Heart left ventricle (tissue), 16 donors: ENCODE data around the gene PRICKLE4. TPM values are rescaled to one million over a fixed set of nuclear protein-coding genes. Genes with fewer than 3 reads are reported as not detected.

ENCODE experiments used
- ATAC-seq, 4 donors: fragments of 200-7000 bp; cut with Tn5 transposase; one replicate each; pipeline ENCODE4 v1.9.1; 2020 to 2022; ENCODE audit warnings: moderate library complexity in 4 of 4, mild to moderate bottlenecking in 3 of 4, moderate number of reproducible peaks in 1 of 4
- DNase-seq, 5 donors: peaks; one replicate each; pipeline ENCODE4 v3.0.0-alpha.2; 2020
- H3K27ac ChIP-seq, 12 donors: fragments of 200-600 bp; sonication (generic) in 4 of 12; one replicate each; pipeline versions ENCODE4 v1.5.0 to v1.8.0; 2016 to 2022; ENCODE audit warnings: mild to moderate bottlenecking in 2 of 12
- H3K27me3 ChIP-seq, 9 donors: fragments of 200-600 bp; sonication (generic) in 2 of 9; one replicate each; pipeline versions ENCODE4 v1.5.1 to v1.8.0; 2016 to 2022; ENCODE audit warnings: mild to moderate bottlenecking in 3 of 9
- H3K36me3 ChIP-seq, 9 donors: fragments of 200-600 bp; sonication (generic) in 2 of 9; one replicate each; pipeline versions ENCODE4 v1.5.0 to v1.8.0; 2018 to 2022; ENCODE audit warnings: mild to moderate bottlenecking in 2 of 9
- H3K4me1 ChIP-seq, 12 donors: fragments of 200-600 bp; sonication (generic) in 4 of 12; one replicate each; pipeline versions ENCODE4 v1.5.0 to v1.8.0; 2016 to 2022; ENCODE audit warnings: mild to moderate bottlenecking in 3 of 12
- H3K4me3 ChIP-seq, 12 donors: fragments of 200-600 bp; sonication (generic) in 4 of 12; one replicate each; pipeline versions ENCODE4 v1.5.0 to v1.8.0; 2017 to 2022; ENCODE audit warnings: mild to moderate bottlenecking in 9 of 12, moderate library complexity in 4 of 12
- H3K9me3 ChIP-seq, 12 donors: fragments of 200-600 bp; sonication (generic) in 4 of 12; one replicate each; pipeline versions ENCODE4 v1.5.0 to v1.8.0; 2016 to 2022; ENCODE audit warnings: mild to moderate bottlenecking in 1 of 12
- POLR2A ChIP-seq, 2 donors: fragments of 450-650 bp; IDR thresholded peaks; one replicate each; pipeline ENCODE4 v1.6.1; 2017; ENCODE audit warnings: antibody characterized with exemption in 2 of 2, mild to moderate bottlenecking in 2 of 2, moderate library complexity in 2 of 2
- WGBS, 4 donors: extraction: QIAGEN DNeasy Blood & Tissue Kit in 2 of 4; methylation state at CpG; one replicate each; pipeline versions ENCODE4 v1.1.5 to v1.1.7; 2013 to 2018; 5-methylcytosine and 5-hydroxymethylcytosine counted together
- intact Hi-C, 10 donors: fragments of 100-400 bp; cut with DNase I; formaldehyde crosslinking; loops; one replicate each; pipeline versions ENCODE4 v1.11.1 to v1.14.2; 2022
- polyA plus RNA-seq, 2 donors: library from polyadenylated mRNA; stranded (reverse); fragments of 200-250 nt; gene quantifications; one replicate each; pipeline ENCODE4 v1.2.3, GENCODE V29; 2013
- total RNA-seq, 9 donors: library from RNA; depleted of rRNA in 2 of 9; stranded (reverse); fragments of >200 nt in 2 of 9; fragmentation: NEBNext Ultra II Directional in 3 of 9; extraction: Animal tissue kit (Norgen Biotek cat#: 25700) in 3 of 9; gene quantifications; one replicate each; pipeline versions ENCODE4 v1.1.0 to v1.2.4, GENCODE V29; 2016 to 2023
- TF ChIP-seq, protein P1 (sequence below), 12 donors: fragments of 200-600 bp; sonication (generic) in 4 of 12; IDR thresholded peaks; one replicate each; pipeline versions ENCODE4 v1.5.0 to v1.8.0; 2018 to 2022; ENCODE audit warnings: antibody characterized with exemption in 12 of 12, mild to moderate bottlenecking in 5 of 12
- donor health status: ischemic (EF 13 %, LVEDD 7.1; RV severe dilation, severe dysfunction).
- donor health status: healthy with polysubstance abuse.
- donor health status: DM: no; HTN: yes; CAD: no.
- donor health status: DM: no; HTN: no; CAD: no.
- donor health status: ischemic (EF 25% LVEDD 6.9; RV normal size, moderate dysfunction).
- donor health status: ischemic (EF 25% LVEDD 5.7; RV mildly dilated, moderate dysfunction).
- donor health status: healthy.
- donor health status: DM: yes; HTN: yes; CAD: no.
- donor health status: ischemic (EF 35%, LVEDD 5.7; RV mildly dilated, moderate dysfunction).
- donor health status: nonischemic (EF 11% LVEDD 7.7; RV severe dilation, severe dysfunction).
- donor health status: DM: yes; HTN: yes; CAD: no.
- donor health status: PGD.
- donor health status: ischemic (EF 29% LVEDD 5.4; RV normal size, mild dysfunction).
- donor health status: nonischemic (EF 23%, LVEDD 6.1; RV moderate dilation, normal function).

Gene PRICKLE4
- total and polyA plus RNA-seq, 11 donors = 1.1 to 3.9 (median 1.9) TPM

GRCh38 chr6:41836022-41836659, 55.6 kb downstream of the PRICKLE4 start:
- ATAC-seq = no peak
- Histone ChIP-seq H3K27me3 (no peaks in the 10 kb centered on the region), H3K4me3 (no peak overlapping the region), H3K27ac (no peak overlapping the region), H3K4me1 (peaks cover 0 to 6% (median 0%) of the 10 kb centered on the region in 12 donors), H3K9me3 (peaks cover 0 to 5% (median 0%) of the 10 kb centered on the region in 12 donors), H3K36me3 (no peaks in the 10 kb centered on the region)
- TF ChIP-seq, protein P1, sequence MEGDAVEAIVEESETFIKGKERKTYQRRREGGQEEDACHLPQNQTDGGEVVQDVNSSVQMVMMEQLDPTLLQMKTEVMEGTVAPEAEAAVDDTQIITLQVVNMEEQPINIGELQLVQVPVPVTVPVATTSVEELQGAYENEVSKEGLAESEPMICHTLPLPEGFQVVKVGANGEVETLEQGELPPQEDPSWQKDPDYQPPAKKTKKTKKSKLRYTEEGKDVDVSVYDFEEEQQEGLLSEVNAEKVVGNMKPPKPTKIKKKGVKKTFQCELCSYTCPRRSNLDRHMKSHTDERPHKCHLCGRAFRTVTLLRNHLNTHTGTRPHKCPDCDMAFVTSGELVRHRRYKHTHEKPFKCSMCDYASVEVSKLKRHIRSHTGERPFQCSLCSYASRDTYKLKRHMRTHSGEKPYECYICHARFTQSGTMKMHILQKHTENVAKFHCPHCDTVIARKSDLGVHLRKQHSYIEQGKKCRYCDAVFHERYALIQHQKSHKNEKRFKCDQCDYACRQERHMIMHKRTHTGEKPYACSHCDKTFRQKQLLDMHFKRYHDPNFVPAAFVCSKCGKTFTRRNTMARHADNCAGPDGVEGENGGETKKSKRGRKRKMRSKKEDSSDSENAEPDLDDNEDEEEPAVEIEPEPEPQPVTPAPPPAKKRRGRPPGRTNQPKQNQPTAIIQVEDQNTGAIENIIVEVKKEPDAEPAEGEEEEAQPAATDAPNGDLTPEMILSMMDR (IDR thresholded peaks at IDR 0.05) = no peak
- TF ChIP-seq POLR2A (IDR thresholded peaks at IDR 0.05) = no peak
- intact Hi-C loops = no loop called here
- WGBS, 4 donors = 59 to 70% (median 66%) methylated on average over 5 of the region's 5 CpGs
- DNase-seq = no peak

DNA sequence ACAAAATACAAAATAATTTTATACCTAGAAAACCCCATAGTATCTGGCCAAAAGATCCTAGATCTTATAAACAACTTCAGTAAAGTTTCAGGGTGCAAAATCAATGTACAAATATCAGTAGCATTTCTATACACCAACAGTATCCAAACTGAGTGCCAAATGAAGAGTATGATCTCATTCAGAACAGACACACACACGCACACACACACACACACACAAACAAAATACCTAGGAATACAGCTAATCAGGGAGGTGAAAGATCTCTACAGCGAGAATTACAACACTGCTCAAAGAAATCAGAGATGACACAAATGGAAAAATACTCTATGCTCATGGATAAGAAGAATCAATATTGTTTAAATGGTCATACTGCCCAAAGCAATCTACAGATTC, 56.1 kb downstream of the PRICKLE4 start:
- peaks cover 0 to 6% (median 0%) of the 10 kb centered on the region in 12 donors for H3K4me1 ChIP-seq
- H3K27me3 ChIP-seq = no peaks in the 10 kb centered on the region
- TF ChIP-seq POLR2A (IDR thresholded peaks at IDR 0.05) = no peak
- TF ChIP-seq, protein P1 (IDR thresholded peaks at IDR 0.05) = no peak
- no peaks in the 10 kb centered on the region for H3K36me3 ChIP-seq
- WGBS, 4 donors = 78 to 89% (median 83%) methylated on average over 2 of the region's 2 CpGs
- ATAC-seq (no peak), DNase-seq (no peak)
- intact Hi-C loops = no loop called here
- no peak overlapping the region for H3K27ac ChIP-seq
- no peak overlapping the region for H3K4me3 ChIP-seq
- H3K9me3 ChIP-seq = peaks cover 0 to 5% (median 0%) of the 10 kb centered on the region in 12 donors

Other genes with a start within 250 kb of the PRICKLE4 start
- gene FOXP4, start 234.4 kb upstream of the PRICKLE4 start, total RNA-seq = 10 to 100 TPM; 11.3 to 22.5 (median 16.0) TPM
- gene FOXP4, start 234.4 kb upstream of the PRICKLE4 start, polyA plus RNA-seq = 10 to 100 TPM; 10.9 to 17.9 TPM
- 1 to 10 TPM in 6 of 9 donors, under 1 TPM in 3; 0.35 to 9.3 (median 2.2) TPM for gene MDFI, start 142.3 kb upstream of the PRICKLE4 start, total RNA-seq
- 1 to 10 TPM in 1 of 2 donors, under 1 TPM in 1; 0.76 to 2.9 TPM for gene MDFI, start 142.3 kb upstream of the PRICKLE4 start, polyA plus RNA-seq
- 10 to 100 TPM; 26.2 to 47.2 (median 41.1) TPM for gene TFEB, start 45.2 kb upstream of the PRICKLE4 start, total RNA-seq
- 10 to 100 TPM; 37.7 to 40.1 TPM for gene TFEB, start 45.2 kb upstream of the PRICKLE4 start, polyA plus RNA-seq
- gene PGC, start 33.4 kb upstream of the PRICKLE4 start, total RNA-seq = not detected
- gene PGC, start 33.4 kb upstream of the PRICKLE4 start, polyA plus RNA-seq = 1 to 10 TPM in 1 of 2 donors, not detected in 1; 1.1 TPM
- 1 to 10 TPM; 3.8 to 6.8 (median 5.1) TPM for gene FRS3, start 882 bp upstream of the PRICKLE4 start, total RNA-seq
- 1 to 10 TPM; 3.2 to 5.7 TPM for gene FRS3, start 882 bp upstream of the PRICKLE4 start, polyA plus RNA-seq
- 100 to 1,000 TPM; 158 to 225 (median 182) TPM for gene TOMM6, start 6.9 kb downstream of the PRICKLE4 start, total RNA-seq
- 100 to 1,000 TPM; 171 to 277 TPM for gene TOMM6, start 6.9 kb downstream of the PRICKLE4 start, polyA plus RNA-seq
- gene USP49, start 114.6 kb downstream of the PRICKLE4 start, total RNA-seq = 1 to 10 TPM; 1.2 to 3.4 (median 2.4) TPM
- 1 to 10 TPM in 1 of 2 donors, under 1 TPM in 1; 0.87 to 1.1 TPM for gene USP49, start 114.6 kb downstream of the PRICKLE4 start, polyA plus RNA-seq
- 10 to 100 TPM; 13.5 to 25.5 (median 16.9) TPM for gene MED20, start 140.4 kb downstream of the PRICKLE4 start, total RNA-seq
- gene MED20, start 140.4 kb downstream of the PRICKLE4 start, polyA plus RNA-seq = 10 to 100 TPM in 1 of 2 donors, 1 to 10 TPM in 1; 9.3 to 18.5 TPM
- gene BYSL, start 140.7 kb downstream of the PRICKLE4 start, total RNA-seq = 10 to 100 TPM in 4 of 9 donors, 1 to 10 TPM in 5; 4.5 to 15.3 (median 9.2) TPM
- 10 to 100 TPM in 1 of 2 donors, 1 to 10 TPM in 1; 5.0 to 26.3 TPM for gene BYSL, start 140.7 kb downstream of the PRICKLE4 start, polyA plus RNA-seq
- 100 to 1,000 TPM in 2 of 9 donors, 10 to 100 TPM in 7; 33.9 to 116 (median 46.2) TPM for gene CCND3, start 161.0 kb downstream of the PRICKLE4 start, total RNA-seq
- 10 to 100 TPM; 47.1 to 78.1 TPM for gene CCND3, start 161.0 kb downstream of the PRICKLE4 start, polyA plus RNA-seq